Right atrium auricular region (tissue), 2 donors: ENCODE data around the gene VAT1L. TPM values are rescaled to one million over a fixed set of nuclear protein-coding genes. Genes with fewer than 3 reads are reported as not detected.
"Not testable (repeated sequence)": the region's sequence is repeated elsewhere in the genome, so short reads cannot be mapped to it uniquely, and the experiment has no call there.

Source experiments
- DNase-seq: peaks from one replicate; pipeline ENCODE4 v3.0.0-alpha.2; 2019; ENCODE audit warnings: low spot score
- H3K27ac ChIP-seq, 2 donors: fragments of 200-600 bp; sonication (generic); 1 replicate in 1 of 2; 2 replicates in 1 of 2; pipeline ENCODE4 v1.5.1; 2016 to 2019
- H3K27me3 ChIP-seq, 2 donors: fragments of 200-600 bp; sonication (generic); one replicate each; pipeline versions ENCODE4 v1.5.1 to v1.6.0; 2017 to 2019
- H3K36me3 ChIP-seq: fragments of 200-600 bp; sonication (generic); one replicate; pipeline ENCODE4 v1.5.1; 2016
- H3K4me1 ChIP-seq, 2 donors: fragments of 200-600 bp; sonication (generic); one replicate each; pipeline versions ENCODE4 v1.5.1 to v1.6.0; 2017 to 2019
- H3K4me3 ChIP-seq, 2 donors: fragments of 200-600 bp; sonication (generic); 1 replicate in 1 of 2; 2 replicates in 1 of 2; pipeline ENCODE4 v1.5.1; 2017 to 2019; ENCODE audit warnings: mild to moderate bottlenecking in 1 of 2, moderate library complexity in 1 of 2
- H3K9me3 ChIP-seq, 2 donors: fragments of 200-600 bp; sonication (generic); one replicate each; pipeline ENCODE4 v1.5.1; 2019
- total RNA-seq, 2 donors: library from RNA; depleted of rRNA; stranded (reverse); fragments of >200 nt; gene quantifications; one replicate each; pipeline ENCODE4 v1.1.0, GENCODE V29; 2016
- TF ChIP-seq, protein P1 (sequence below), 2 donors: fragments of 200-600 bp; sonication (generic); IDR thresholded peaks; one replicate each; pipeline ENCODE4 v1.5.1; 2019; ENCODE audit warnings: antibody characterized with exemption in 2 of 2

Gene VAT1L
- total RNA-seq, 2 donors from 2014 or later, result 10.3 to 20.6 TPM

- H3K36me3 ChIP-seq, result no peaks in the 10 kb centered on the region
- TF ChIP-seq, protein P1, sequence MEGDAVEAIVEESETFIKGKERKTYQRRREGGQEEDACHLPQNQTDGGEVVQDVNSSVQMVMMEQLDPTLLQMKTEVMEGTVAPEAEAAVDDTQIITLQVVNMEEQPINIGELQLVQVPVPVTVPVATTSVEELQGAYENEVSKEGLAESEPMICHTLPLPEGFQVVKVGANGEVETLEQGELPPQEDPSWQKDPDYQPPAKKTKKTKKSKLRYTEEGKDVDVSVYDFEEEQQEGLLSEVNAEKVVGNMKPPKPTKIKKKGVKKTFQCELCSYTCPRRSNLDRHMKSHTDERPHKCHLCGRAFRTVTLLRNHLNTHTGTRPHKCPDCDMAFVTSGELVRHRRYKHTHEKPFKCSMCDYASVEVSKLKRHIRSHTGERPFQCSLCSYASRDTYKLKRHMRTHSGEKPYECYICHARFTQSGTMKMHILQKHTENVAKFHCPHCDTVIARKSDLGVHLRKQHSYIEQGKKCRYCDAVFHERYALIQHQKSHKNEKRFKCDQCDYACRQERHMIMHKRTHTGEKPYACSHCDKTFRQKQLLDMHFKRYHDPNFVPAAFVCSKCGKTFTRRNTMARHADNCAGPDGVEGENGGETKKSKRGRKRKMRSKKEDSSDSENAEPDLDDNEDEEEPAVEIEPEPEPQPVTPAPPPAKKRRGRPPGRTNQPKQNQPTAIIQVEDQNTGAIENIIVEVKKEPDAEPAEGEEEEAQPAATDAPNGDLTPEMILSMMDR (IDR thresholded peaks at IDR 0.05), result no peak
- no peak overlapping the region for H3K27ac ChIP-seq
- no peaks in the 10 kb centered on the region for H3K4me1 ChIP-seq
- no peak for DNase-seq
- H3K9me3 ChIP-seq, result no peaks in the 10 kb centered on the region
- H3K27me3 ChIP-seq, result no peaks in the 10 kb centered on the region
- no peak overlapping the region for H3K4me3 ChIP-seq
These were observed 196.7 kb downstream of the VAT1L start for GRCh38 chr16:77985111-77985510.

DNA sequence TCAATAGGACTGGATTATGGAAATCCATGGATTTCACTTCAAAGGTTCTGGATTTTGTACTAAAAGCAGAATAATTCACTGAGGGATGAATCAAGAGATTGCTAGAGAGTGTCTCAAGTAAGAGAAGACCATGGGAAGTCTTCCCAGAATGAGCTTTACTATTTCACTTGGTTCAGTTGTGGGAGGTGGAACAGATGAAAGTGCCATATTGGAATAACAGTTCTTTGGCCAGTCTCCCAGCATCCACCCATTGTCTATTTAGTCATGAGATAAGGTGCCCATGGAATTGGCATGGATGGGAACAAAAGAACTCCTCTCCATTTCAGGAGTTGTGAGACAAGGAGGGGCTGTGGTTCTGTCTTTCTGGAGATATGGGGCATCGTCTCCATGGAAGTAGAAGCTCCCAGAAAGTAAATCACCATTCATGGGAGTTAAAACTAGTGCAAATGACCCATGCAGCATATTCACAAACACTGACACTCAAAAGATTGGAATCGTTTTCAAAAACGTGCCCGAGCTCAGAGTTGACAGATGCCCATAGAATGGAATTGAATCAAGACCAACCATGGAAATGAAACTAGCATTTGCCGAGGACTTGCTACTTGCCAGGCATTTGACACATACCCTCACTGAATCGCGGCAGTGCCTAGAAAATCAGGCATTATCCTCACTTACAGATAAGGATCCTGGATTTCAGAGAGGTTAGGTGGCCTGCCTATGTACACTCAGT lies 197.8 kb downstream of the VAT1L start:
- TF ChIP-seq, protein P1 (IDR thresholded peaks at IDR 0.05), result no peak
- Histone ChIP-seq H3K27me3 (no peaks in the 10 kb centered on the region), H3K4me1 (no peaks in the 10 kb centered on the region), H3K9me3 (no peaks in the 10 kb centered on the region), H3K36me3 (no peaks in the 10 kb centered on the region), H3K4me3 (no peak overlapping the region), H3K27ac (no peak overlapping the region)
- DNase-seq, result no peak

DNA sequence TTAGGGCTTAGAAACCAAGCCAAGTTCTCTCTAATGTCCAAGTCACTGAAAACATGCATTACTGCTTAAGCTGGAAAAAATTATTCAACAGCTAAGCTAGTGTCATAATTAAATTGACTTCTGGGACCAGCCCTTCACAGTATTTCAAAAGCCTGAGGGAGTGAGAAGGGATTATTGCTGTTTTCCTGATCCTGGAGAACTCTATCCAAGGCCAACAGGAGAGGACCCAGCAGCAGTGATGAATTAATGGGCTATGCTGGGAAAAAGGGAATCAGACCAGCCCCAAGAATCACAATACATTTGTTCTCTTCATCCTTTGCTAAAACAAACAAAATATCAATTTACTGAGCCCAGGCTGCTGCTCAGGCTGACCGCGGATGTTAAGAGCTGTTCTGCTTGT lies 199.4 kb downstream of the VAT1L start:
- no peaks in the 10 kb centered on the region for H3K27me3 ChIP-seq
- H3K4me3 ChIP-seq, result no peak overlapping the region
- H3K36me3 ChIP-seq, result no peaks in the 10 kb centered on the region
- H3K9me3 ChIP-seq, result no peaks in the 10 kb centered on the region
- TF ChIP-seq, protein P1 (IDR thresholded peaks at IDR 0.05), result no peak
- H3K4me1 ChIP-seq, result no peaks in the 10 kb centered on the region
- DNase-seq, result no peak
- H3K27ac ChIP-seq, result peak overlapping the region in 1 of 2 donors; percentile 8

DNA sequence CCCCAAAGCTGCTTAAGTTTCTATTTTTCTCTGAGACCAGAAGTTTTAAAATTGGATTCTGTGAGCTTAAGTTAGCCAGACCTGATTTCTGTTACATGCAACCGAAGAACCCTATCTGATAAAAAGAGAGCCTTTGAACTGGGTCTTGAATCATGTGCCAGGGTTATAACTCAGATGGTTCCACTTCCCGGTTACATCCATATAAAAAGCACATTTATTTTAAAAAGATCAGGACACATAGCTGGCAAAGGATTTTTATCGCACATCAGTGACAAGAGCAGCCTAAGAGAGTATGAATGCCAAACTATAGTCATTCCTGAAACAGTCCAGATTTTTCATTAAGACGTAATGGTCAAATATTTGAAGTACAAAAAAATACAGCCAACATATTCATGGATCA lies 201.5 kb downstream of the VAT1L start:
- no peak overlapping the region for H3K27ac ChIP-seq
- DNase-seq, result no peak
- H3K27me3 ChIP-seq, result no peaks in the 10 kb centered on the region
- H3K4me3 ChIP-seq, result no peak overlapping the region
- no peaks in the 10 kb centered on the region for H3K9me3 ChIP-seq
- H3K36me3 ChIP-seq, result no peaks in the 10 kb centered on the region
- H3K4me1 ChIP-seq, result peaks cover 0 to 7% of the 10 kb centered on the region in 2 donors
- TF ChIP-seq, protein P1 (IDR thresholded peaks at IDR 0.05), result no peak

GRCh38 chr16:77991701-77992100 lies 203.3 kb downstream of the VAT1L start:
- no peaks in the 10 kb centered on the region for H3K27me3 ChIP-seq
- DNase-seq, result no peak
- TF ChIP-seq, protein P1 (IDR thresholded peaks at IDR 0.05), result no peak
- no peak overlapping the region for H3K27ac ChIP-seq
- peaks cover 0 to 11% of the 10 kb centered on the region in 2 donors for H3K9me3 ChIP-seq
- no peak overlapping the region for H3K4me3 ChIP-seq
- H3K36me3 ChIP-seq, result no peaks in the 10 kb centered on the region
- H3K4me1 ChIP-seq, result peaks cover 0 to 7% of the 10 kb centered on the region in 2 donors

- H3K4me3 ChIP-seq, H3K4me1 ChIP-seq, H3K36me3 ChIP-seq, H3K27me3 ChIP-seq, DNase-seq, H3K27ac ChIP-seq: not testable (repeated sequence)
- peaks cover 0 to 15% of the 10 kb centered on the region in 2 donors for H3K9me3 ChIP-seq
These were observed 204.0 kb downstream of the VAT1L start for GRCh38 chr16:77992381-77992780.
